Measurements from ENCODE around the gene FARP1. TPM values are rescaled to one million over a fixed set of nuclear protein-coding genes. Genes with fewer than 3 reads are reported as not detected.

Gene FARP1
- total and polyA plus RNA-seq, 2 of the 13 experiments (the other 11 are each of a cell fraction or from before 2014, with no cell fraction given) = 70.6 to 126 TPM

- in situ Hi-C loops (cut with HindIII; ENCODE audit: extremely low pct_ligation_motif_present, low pct_unique_long_range_greater_than_20kb) (no loop called here), intact Hi-C loops (cut with micrococcal nuclease; ENCODE audit: unreplicated experiment) (loop anchor here (10.0 kb wide), 1 partner anchor 257 kb away; the partner anchor contains the start of gene FARP1)
- no TSS peak for BruUV-seq (replicated peaks)
- Histone ChIP-seq H3K27me3 (ENCODE audit: control insufficient read depth in 1 of 2, insufficient read depth in 2 of 2, low read length in 2 of 2) (no peaks in the 10 kb centered on the region), H3K36me3 (replicated peaks in 1 of 2; ENCODE audit: control insufficient read depth in 1 of 2, insufficient read depth in 2 of 2, low read length in 2 of 2) (peaks cover 20 to 59% of the 10 kb centered on the region in 2 experiments), H3K4me1 (ENCODE audit: insufficient read depth, low read length) (peaks cover 38% of the 10 kb centered on the region), H4K20me1 (ENCODE audit: insufficient read depth, low read length) (peaks cover 2% of the 10 kb centered on the region; the same call in 1 of the 2 replicates), H2AFZ (ENCODE audit: low read length) (no peak overlapping the region), H3K9me3 (ENCODE audit: low read length) (no peaks in the 10 kb centered on the region), H3K27ac (ENCODE audit: extremely low read length, insufficient read depth, low read length) (no peak overlapping the region), H3K4me2 (ENCODE audit: low read depth, low read length) (no peak overlapping the region), H3K79me2 (ENCODE audit: insufficient read depth, low read length) (no peaks in the 10 kb centered on the region), H3K4me3 (replicated peaks in 1 of 3; ENCODE audit: insufficient read depth in 1 of 3, low read depth in 2 of 3, low read length in 3 of 3) (no peak overlapping the region), H3K9ac (ENCODE audit: insufficient read depth, low read depth, low read length) (no peak overlapping the region)
- POLR2A ChIA-PET = no interaction called here
- no peak; the same call in 2 of the 3 replicates for ATAC-seq
- FAIRE-seq = no peak
- no peak for DNase-seq (ENCODE audit: low spot score)
- 98% methylated on average over 12 of the region's 13 CpGs for WGBS (ENCODE audit: low lambda C conversion rate)
- CTCF ChIA-PET (ENCODE audit: low intra/inter-chr PET ratio, low total read pairs) = no interaction called here
- TF ChIP-seq ZC3H13 (CRISPR knock-in tag; IDR thresholded peaks at IDR 0.05) (no peak), CENPT (CRISPR knock-in tag; IDR thresholded peaks at IDR 0.05; ENCODE audit: low read depth) (no peak), PITX1 (CRISPR knock-in tag; IDR thresholded peaks at IDR 0.05) (no peak), TP53 (CRISPR knock-in tag; conservative IDR thresholded peaks at IDR 0.05) (no peak), E2F2 (CRISPR knock-in tag; IDR thresholded peaks at IDR 0.05; ENCODE audit: borderline replicate concordance) (no peak), ZSCAN22 (CRISPR knock-in tag; IDR thresholded peaks at IDR 0.05) (no peak), ATM (IDR thresholded peaks at IDR 0.05; ENCODE audit: borderline replicate concordance) (no peak), RARA (CRISPR knock-in tag; IDR thresholded peaks at IDR 0.05) (no peak), POLR2AphosphoS5 (IDR thresholded peaks at IDR 0.05; ENCODE audit: low read depth, low read length) (0 out of 2 replicates have a peak, but pooled peaks have one; percentile 16), RBM22 (optimal IDR thresholded peaks at IDR 0.05; ENCODE audit: low read length) (peak; percentile 80), NBN (conservative IDR thresholded peaks at IDR 0.05) (no peak), DRAP1 (CRISPR knock-in tag; IDR thresholded peaks at IDR 0.05) (no peak), NCOR1 (IDR thresholded peaks at IDR 0.05; ENCODE audit: borderline replicate concordance, low read length) (no peak), TCF7L2 (IDR thresholded peaks at IDR 0.05; ENCODE audit: low read depth, low read length) (no peak), LCORL (IDR thresholded peaks at IDR 0.05) (no peak), LCORL (CRISPR knock-in tag; IDR thresholded peaks at IDR 0.05) (no peak), SMYD3 (CRISPR knock-in tag; IDR thresholded peaks at IDR 0.05) (no peak)
These were observed 259.0 kb downstream of the FARP1 start for GRCh38 chr13:98401934-98402333.

Measured in HepG2 (cell line).